K562 (cell line): Measurements from ENCODE around the gene EGFL7. TPM values are rescaled to one million over a fixed set of nuclear protein-coding genes. Genes with fewer than 3 reads are reported as not detected.

ENCODE experiments used
- CEBPG ChIP-seq, 3 experiments: fragments of 200-800 bp in 1 of 3; sonication (Bioruptor generic) in 1 of 3; sonication (generic) in 1 of 3; formaldehyde crosslinking in 1 of 3; IDR thresholded peaks in 2 of 3; conservative IDR thresholded peaks in 1 of 3; 2 replicates each; pipeline versions ENCODE4 v1.6.1 to v1.8.0; 2016 to 2022; ENCODE audit warnings: missing compliant biosample characterization in 2 of 3, missing genetic modification characterization in 2 of 3, mild to moderate bottlenecking in 1 of 3, missing genetic modification reagents in 1 of 3
- DLX4 ChIP-seq: fragments of 250-450 bp; sonication (Bioruptor Pico); IDR thresholded peaks from 2 replicates; pipeline ENCODE4 v1.6.1; 2021; ENCODE audit warnings: mild to moderate bottlenecking
- FOXP1 ChIP-seq: sonication (generic); formaldehyde crosslinking; IDR thresholded peaks from 2 replicates; pipeline ENCODE4 v1.8.0; 2022; ENCODE audit warnings: mild to moderate bottlenecking, missing genetic modification reagents
- FUS ChIP-seq: fragments of 200-400 bp; formaldehyde crosslinking; optimal IDR thresholded peaks from 2 replicates; pipeline ENCODE3; 2017; ENCODE audit warnings: low read depth, low read length
- GATAD2B ChIP-seq: fragments of 450-650 bp; IDR thresholded peaks from 2 replicates; pipeline ENCODE4 v1.6.1; 2017; ENCODE audit warnings: mild to moderate bottlenecking, borderline replicate concordance
- HEY1 ChIP-seq: fragments of 250-450 bp; sonication (Bioruptor Pico); IDR thresholded peaks from 2 replicates; pipeline ENCODE4 v1.5.0; 2020; ENCODE audit warnings: mild to moderate bottlenecking, moderate library complexity, borderline replicate concordance
- MAFK ChIP-seq: IDR thresholded peaks from 2 replicates; pipeline ENCODE4 v1.6.1; 2011; ENCODE audit warnings: low read length, improper control_type of control experiment
- NR2F6 ChIP-seq: fragments of 450-650 bp; formaldehyde crosslinking; IDR thresholded peaks from 2 replicates; pipeline ENCODE4 v1.4.0; 2020; ENCODE audit warnings: mild to moderate bottlenecking
- NR3C1 ChIP-seq: sonication (generic); formaldehyde crosslinking; IDR thresholded peaks from 2 replicates; pipeline ENCODE4 v1.8.1; 2022; ENCODE audit warnings: missing genetic modification reagents
- SMAD3 ChIP-seq: fragments of 450-650 bp; formaldehyde crosslinking; conservative IDR thresholded peaks from 2 replicates; pipeline ENCODE4 v1.4.0; 2020; ENCODE audit warnings: mild to moderate bottlenecking
- TCF3 ChIP-seq: sonication (generic); formaldehyde crosslinking; IDR thresholded peaks from 2 replicates; pipeline ENCODE4 v1.4.0; 2020; ENCODE audit warnings: mild to moderate bottlenecking, missing genetic modification reagents
- TOE1 ChIP-seq, 2 experiments: fragments of 450-650 bp in 1 of 2; sonication (generic) in 1 of 2; formaldehyde crosslinking in 1 of 2; IDR thresholded peaks; 2 replicates each; pipeline versions ENCODE4 v1.7.1 to v1.8.0; 2016 to 2022; ENCODE audit warnings: borderline replicate concordance in 2 of 2, mild to moderate bottlenecking in 2 of 2, antibody characterized with exemption in 1 of 2, inconsistent platforms in 1 of 2, low read depth in 1 of 2, missing genetic modification reagents in 1 of 2, moderate library complexity in 1 of 2
- ZBTB9 ChIP-seq: fragments of 450-650 bp; formaldehyde crosslinking; IDR thresholded peaks from 2 replicates; pipeline ENCODE4 v1.4.0; 2020; ENCODE audit warnings: mild to moderate bottlenecking, moderate library complexity
- ZFP36 ChIP-seq: fragments of 150-350 bp; IDR thresholded peaks from 2 replicates; pipeline ENCODE4 v1.6.1; 2018; ENCODE audit warnings: low read length, low read depth; ENCODE audit not compliant: partially characterized antibody
- polyA plus RNA-seq, 8 experiments: library from polyadenylated mRNA; depleted of rRNA in 4 of 8; stranded (reverse) in 5 of 8; unstranded in 3 of 8; fragments of >200 nt; fragmentation: Nextera tagmentation in 2 of 8; fragmentation: Illumina TruSeq in 1 of 8; extraction: Ambion mirVana in 2 of 8; extraction: Trizol in 1 of 8; gene quantifications; 2 replicates each; pipeline versions ENCODE4 v1.2.1 to v1.2.3, GENCODE V29; 2011 to 2014; ENCODE audit warnings: inconsistent platforms in 1 of 8, missing spikeins in 1 of 8
- total RNA-seq, 7 experiments: library from RNA; depleted of rRNA in 6 of 7; stranded (reverse); fragments of >200 nt in 6 of 7; fragmentation: Illumina TruSeq in 2 of 7; extraction: Trizol in 2 of 7; gene quantifications; 2 replicates each; pipeline versions ENCODE4 v1.2.1 to v1.2.3, GENCODE V29; 2011 to 2021; ENCODE audit warnings: low replicate concordance in 1 of 7

EGFL7 gene
- total and polyA plus RNA-seq, 9 of the 15 experiments (the other 6 are each of a cell fraction or from before 2014, with no cell fraction given), result 1.5 to 286 (median 55.5) TPM

GRCh38 chr9:136669791-136670464, 7.2 kb downstream of the EGFL7 start (continued):
- TF ChIP-seq DLX4 (no peak), NR3C1 (CRISPR knock-in tag) (no peak), TCF3 (CRISPR knock-in tag) (no peak), GATAD2B (no peak), MAFK (no peak), FOXP1 (CRISPR knock-in tag) (no peak), HEY1 (no peak), TOE1 (IDR thresholded peaks at IDR 0.05; ENCODE audit: borderline replicate concordance) (no peak), TOE1 (CRISPR knock-in tag; IDR thresholded peaks at IDR 0.05; ENCODE audit: borderline replicate concordance, low read depth) (no peak), ZFP36 (no peak), NR2F6 (CRISPR knock-in tag) (no peak), FUS (peak; percentile 30), CEBPG (CRISPR knock-in tag; IDR thresholded peaks at IDR 0.05) (no peak), CEBPG (tag; conservative IDR thresholded peaks at IDR 0.05 in 1 of 2, IDR thresholded peaks at IDR 0.05 in 1 of 2) (no peak), ZBTB9 (CRISPR knock-in tag) (no peak), SMAD3 (CRISPR knock-in tag) (no peak)
